ENCODE data around the gene FAM43B. TPM values are rescaled to one million over a fixed set of nuclear protein-coding genes. Genes with fewer than 3 reads are reported as not detected.
"Not testable (repeated sequence)": the region's sequence is repeated elsewhere in the genome, so short reads cannot be mapped to it uniquely, and the experiment has no call there.

The FAM43B gene, protein sequence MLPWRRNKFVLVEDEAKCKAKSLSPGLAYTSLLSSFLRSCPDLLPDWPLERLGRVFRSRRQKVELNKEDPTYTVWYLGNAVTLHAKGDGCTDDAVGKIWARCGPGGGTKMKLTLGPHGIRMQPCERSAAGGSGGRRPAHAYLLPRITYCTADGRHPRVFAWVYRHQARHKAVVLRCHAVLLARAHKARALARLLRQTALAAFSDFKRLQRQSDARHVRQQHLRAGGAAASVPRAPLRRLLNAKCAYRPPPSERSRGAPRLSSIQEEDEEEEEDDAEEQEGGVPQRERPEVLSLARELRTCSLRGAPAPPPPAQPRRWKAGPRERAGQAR
- total RNA-seq, result 0.15 TPM in 1 of 2 replicates, not detected in the other

- DNase-seq (ENCODE audit: low read depth), result peak; percentile 18
Measured at GRCh38 chr1:20551945-20552727, at the start of gene FAM43B. Gene FAM43B (plus strand): TSS chr1:20552573. CDS start chr1:20552974, 401 bp downstream.

DNA sequence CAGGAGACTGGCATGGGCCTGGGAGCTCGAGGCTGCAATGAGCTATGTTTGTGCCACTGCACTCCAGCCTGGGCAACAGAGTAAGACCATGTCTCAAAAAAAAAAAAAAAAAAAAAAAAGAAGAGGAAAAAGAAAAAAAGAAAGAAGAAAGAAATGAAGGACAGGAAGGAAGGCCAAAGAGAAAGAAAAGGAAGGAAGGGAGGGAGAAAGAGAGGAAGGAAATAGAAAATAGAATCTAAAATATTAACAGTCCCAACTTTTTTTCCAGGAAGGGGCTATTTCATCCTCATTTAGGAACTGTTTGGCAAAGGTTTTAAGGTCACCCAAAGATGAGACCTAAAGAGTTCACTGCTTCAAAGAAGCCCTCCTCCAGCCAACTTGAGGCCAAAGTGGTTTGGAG, 46.9 kb upstream of the FAM43B start:
- DNase-seq (ENCODE audit: low read depth), result no peak

- DNase-seq (ENCODE audit: low read depth), result no peak
Measured at GRCh38 chr1:20507248-20507563, 45.2 kb upstream of the FAM43B start.

DNA sequence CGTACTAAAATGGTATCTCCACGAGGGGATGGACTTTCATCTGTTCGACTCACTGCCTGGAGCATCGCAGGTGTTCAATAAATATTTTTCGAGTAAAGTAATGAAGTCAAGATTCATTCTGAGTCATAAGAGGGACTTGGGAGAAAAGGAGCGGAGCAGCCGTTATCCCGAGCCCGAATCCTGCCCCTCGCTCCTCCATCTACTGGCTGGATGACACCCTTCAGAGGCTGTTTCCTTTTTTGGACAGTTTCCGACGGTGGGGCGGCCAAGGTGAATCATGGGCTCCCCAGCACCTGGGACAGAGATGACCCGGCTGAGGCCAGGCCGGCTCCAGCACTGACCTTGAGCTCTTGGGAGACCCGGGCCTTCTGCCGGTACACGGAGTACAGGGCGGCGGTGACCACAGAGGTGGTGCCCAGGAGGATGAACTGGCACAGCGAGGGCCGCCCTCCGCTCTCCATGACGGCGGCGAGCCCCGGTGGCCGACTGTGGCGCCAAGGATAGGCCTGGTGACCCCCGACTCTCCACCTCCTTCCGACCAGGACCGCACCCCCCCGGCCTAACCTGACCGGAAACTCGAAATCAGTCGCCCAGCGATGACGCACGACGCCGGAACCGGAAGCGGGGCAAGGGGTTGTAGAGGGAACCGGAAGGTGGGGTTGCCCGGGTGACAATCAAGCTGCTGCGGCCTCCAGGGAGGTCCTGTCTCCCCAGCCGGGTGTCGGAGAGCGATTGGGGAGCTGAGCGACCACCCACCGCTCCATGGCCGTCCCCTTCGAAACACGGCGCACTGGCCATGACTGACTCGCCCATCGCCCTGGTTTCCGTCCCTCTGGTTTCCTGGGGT, 44.6 kb upstream of the FAM43B start, which contains the start of gene MUL1:
Gene MUL1 (minus strand): TSS at position 588 of the 847 bp plus-strand sequence. CDS start 127 bp downstream, at position 461.
- peak; percentile 85 for DNase-seq (ENCODE audit: low read depth)

DNA sequence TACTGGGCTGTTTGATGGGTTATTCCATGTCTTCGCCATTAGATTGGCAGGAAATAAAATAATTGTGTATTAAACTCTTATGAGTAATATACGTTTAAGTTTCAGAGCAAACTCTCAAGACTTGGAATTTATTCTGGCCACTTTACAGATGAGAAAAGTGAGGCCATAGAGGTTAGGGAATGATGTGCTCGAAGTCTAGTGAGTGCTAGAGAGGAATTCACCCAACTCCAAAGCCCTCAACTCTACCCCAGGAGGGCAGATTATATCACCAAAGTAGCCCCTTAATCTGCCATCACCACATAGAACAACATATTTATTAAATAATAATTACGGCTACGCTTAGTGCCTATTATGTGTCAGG, 44.0 kb upstream of the FAM43B start:
- DNase-seq (ENCODE audit: low read depth), result no peak

DNA sequence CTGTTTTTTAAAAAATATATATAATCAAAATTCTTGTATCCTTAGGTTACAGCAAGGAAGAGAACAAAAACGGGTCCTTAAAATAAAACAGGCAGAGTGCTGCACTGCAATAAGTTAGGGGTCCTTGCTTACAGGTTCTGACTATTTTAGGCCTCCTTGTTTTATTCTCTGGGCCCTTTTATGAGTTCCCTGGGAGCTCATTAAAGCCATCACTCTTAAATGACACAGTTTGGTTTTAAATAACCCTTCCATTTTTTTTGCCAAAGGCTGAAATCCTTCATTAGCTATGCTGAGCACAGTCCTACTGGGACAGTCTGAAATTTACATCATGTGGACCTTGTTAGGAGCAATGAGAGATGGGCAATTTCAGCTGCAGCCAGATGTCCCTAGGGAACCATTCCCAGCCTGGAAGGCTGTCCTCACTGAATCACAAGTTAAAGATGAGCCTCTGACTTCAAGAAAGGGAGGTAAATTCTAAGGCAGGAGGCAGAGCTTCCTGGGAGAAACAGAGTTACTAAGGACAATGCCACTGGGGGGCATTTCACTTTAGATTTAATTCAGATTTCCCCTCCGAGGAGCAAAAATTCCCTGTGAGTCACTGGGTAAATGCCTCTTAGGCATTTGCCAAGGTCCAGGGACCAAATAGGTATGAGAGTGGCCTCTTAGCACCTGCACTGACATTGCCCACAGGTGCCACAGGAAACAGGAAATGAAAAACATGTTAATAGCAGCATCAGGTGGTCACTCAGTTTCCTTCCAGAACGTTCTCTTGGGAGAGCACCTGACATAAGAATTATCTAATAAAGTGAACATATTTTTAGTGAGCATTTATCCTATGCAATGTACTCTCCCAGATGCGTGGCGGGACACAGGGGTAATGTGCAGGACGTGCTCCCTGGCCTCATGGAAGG, 40.6 kb upstream of the FAM43B start:
- peak; percentile 39 for DNase-seq (ENCODE audit: low read depth)

- DNase-seq (ENCODE audit: low read depth), result not testable (repeated sequence)
Measured at GRCh38 chr1:20519609-20520262, 32.6 kb upstream of the FAM43B start.

DNA sequence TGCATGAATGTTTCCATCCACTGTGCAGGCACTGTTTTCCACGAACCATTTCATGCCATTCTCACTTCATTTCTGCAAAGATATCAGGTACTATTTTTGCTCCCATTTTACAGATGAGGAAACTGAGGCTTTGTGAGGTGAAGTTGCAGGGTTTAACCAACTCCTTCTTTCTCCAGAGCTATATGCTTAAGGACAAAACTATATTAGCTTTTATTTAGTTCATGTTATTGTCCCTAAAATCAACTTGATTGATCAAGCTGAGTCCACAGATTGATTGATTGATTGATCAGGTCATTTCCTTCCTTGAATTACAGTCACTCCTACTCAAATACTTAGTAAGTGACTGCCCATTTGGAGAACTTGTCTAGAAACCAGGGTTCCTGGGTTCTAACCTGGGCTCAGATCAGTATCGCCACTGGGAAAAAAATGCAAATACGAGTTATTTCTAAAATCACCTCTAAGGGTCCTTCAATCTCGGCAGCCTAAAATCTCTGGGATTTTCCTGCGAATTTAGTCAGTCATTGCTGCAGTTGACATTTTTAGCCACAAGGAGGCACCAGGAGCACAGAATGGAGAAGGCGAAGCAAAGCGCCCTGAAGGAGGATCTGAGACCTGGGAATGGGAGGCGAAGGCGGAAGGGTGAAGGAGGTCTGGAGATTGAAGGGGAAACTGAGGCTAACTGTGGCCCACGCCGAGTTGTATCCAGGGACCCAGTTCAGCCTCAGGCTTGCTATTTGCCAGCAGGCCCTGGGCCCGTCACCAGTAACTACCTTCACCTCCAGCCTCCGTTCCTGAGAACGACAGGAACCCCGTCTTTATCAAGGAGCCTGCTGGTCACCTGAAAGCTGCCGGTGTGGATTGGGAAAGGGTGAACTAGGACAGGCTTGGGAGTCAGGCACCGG, 30.2 kb upstream of the FAM43B start:
- DNase-seq (ENCODE audit: low read depth), result peak; percentile 69

GRCh38 chr1:20526267-20526666, 26.1 kb upstream of the FAM43B start:
- DNase-seq (ENCODE audit: low read depth), result no peak

DNA sequence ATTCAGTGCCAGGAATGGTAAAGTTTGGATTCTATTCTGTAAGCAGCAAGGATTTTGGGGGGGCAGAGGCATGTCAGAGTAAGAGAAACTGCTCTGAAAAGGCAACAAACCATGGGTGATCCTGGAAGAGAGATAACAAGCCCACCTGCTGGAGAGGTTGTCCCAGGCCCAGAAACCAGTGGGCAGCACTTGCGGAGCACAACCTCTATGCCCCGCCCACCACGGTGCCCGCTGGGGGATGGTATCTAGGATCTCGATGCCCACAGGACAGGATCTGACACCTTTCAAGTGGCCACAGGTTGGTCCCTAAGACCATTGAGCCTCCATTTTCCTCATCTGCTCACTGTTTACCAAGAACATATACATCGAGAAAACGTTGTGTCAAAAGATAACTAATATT, 24.2 kb upstream of the FAM43B start:
- no peak for DNase-seq (ENCODE audit: low read depth)

- DNase-seq (ENCODE audit: low read depth), result no peak
Measured at GRCh38 chr1:20530306-20530705, 22.1 kb upstream of the FAM43B start.

GRCh38 chr1:20530901-20531300, 21.5 kb upstream of the FAM43B start:
- no peak for DNase-seq (ENCODE audit: low read depth)

DNA sequence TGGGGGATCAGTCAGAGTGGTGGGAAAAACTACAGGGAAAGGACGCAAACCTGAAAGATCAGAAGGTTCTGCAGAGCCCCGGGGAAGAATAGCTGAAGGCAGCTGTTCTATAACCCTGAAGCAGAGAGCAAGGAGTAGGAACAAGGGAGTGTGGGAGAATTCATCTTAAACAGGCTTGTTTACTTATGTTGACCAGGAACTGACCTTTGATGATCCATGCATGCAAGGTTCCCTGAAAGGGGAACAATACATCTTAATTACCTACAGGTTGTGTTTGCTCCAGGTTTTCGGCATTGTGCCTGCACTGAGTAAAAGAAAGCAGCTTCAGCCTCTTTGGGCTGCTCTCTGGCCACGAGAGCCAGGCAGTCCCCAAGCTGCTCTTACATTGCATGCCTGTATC, 18.7 kb upstream of the FAM43B start:
- DNase-seq (ENCODE audit: low read depth), result peak; percentile 15

- no peak for DNase-seq (ENCODE audit: low read depth)
Measured at GRCh38 chr1:20534659-20535417, 17.5 kb upstream of the FAM43B start.

- no peak for DNase-seq (ENCODE audit: low read depth)
Measured at GRCh38 chr1:20538227-20538626, 14.1 kb upstream of the FAM43B start.

GRCh38 chr1:20538760-20539551, 13.4 kb upstream of the FAM43B start:
- peak; percentile 13 for DNase-seq (ENCODE audit: low read depth)

GRCh38 chr1:20540281-20540680, 12.1 kb upstream of the FAM43B start:
- DNase-seq (ENCODE audit: low read depth), result no peak

GRCh38 chr1:20546637-20547036, 5.7 kb upstream of the FAM43B start:
- no peak for DNase-seq (ENCODE audit: low read depth)
